Spleen (tissue), 7 donors: Measurements from ENCODE around the gene ROBO1.

ENCODE experiments used
- POLR2A ChIP-seq, 3 donors: fragments of 450-650 bp; IDR thresholded peaks; one replicate each; pipeline ENCODE4 v1.5.1; 2017; ENCODE audit warnings: antibody characterized with exemption in 3 of 3, mild to moderate bottlenecking in 1 of 3
- POLR2AphosphoS5 ChIP-seq, 3 donors: sonication (generic); formaldehyde crosslinking; IDR thresholded peaks; one replicate each; pipeline ENCODE4 v1.5.1; 2017; ENCODE audit warnings: antibody characterized with exemption in 3 of 3
- TF ChIP-seq, protein P1 (sequence below), 11 experiments: fragments of 200-600 bp in 7 of 11; fragments of 450-650 bp in 4 of 11; sonication (generic) in 4 of 11; IDR thresholded peaks in 8 of 11; conservative IDR thresholded peaks in 3 of 11; 1 replicate in 7 of 11; 2 replicates in 4 of 11; pipeline versions ENCODE4 v1.4.0 to v1.8.0; 2016 to 2021; ENCODE audit warnings: antibody characterized with exemption in 11 of 11, inconsistent platforms in 4 of 11, mild to moderate bottlenecking in 1 of 11
- donor health status: DM: no; HTN: no; CAD: no; lungs with moderate emphysema.
- donor health status: DM: no; HTN: no; CAD: no.
- donor health status: DM: no; HTN: no; CAD: no.

DNA sequence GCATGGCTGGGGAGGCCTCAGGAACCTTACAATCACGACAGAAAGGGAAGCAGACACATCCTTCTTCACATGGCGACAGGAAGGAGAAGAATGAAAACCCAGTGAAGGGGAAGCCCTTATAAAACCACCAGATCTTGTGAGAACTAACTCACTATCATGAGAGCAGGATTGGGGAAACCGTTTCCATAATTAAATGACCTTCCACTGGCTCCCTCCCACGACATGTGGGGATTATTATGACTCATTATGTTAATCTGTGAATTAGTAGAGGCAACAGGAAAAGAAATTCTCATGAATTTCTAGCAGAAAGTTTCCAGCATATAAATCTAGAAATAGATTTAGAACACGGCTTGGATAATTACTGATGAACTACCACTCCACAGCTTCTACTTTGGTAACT is 937.3 kb downstream of the ROBO1 start:
- TF ChIP-seq POLR2A (IDR thresholded peaks at IDR 0.05) (no peak), POLR2AphosphoS5 (IDR thresholded peaks at IDR 0.05) (no peak)
- TF ChIP-seq, protein P1, sequence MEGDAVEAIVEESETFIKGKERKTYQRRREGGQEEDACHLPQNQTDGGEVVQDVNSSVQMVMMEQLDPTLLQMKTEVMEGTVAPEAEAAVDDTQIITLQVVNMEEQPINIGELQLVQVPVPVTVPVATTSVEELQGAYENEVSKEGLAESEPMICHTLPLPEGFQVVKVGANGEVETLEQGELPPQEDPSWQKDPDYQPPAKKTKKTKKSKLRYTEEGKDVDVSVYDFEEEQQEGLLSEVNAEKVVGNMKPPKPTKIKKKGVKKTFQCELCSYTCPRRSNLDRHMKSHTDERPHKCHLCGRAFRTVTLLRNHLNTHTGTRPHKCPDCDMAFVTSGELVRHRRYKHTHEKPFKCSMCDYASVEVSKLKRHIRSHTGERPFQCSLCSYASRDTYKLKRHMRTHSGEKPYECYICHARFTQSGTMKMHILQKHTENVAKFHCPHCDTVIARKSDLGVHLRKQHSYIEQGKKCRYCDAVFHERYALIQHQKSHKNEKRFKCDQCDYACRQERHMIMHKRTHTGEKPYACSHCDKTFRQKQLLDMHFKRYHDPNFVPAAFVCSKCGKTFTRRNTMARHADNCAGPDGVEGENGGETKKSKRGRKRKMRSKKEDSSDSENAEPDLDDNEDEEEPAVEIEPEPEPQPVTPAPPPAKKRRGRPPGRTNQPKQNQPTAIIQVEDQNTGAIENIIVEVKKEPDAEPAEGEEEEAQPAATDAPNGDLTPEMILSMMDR (IDR thresholded peaks at IDR 0.05 in 8 of 11, conservative IDR thresholded peaks at IDR 0.05 in 3 of 11) = no peak
